GM21737 (cell line): Measurements from ENCODE around the gene CYP26C1.
"Not testable (repeated sequence)": the region's sequence is repeated elsewhere in the genome, so short reads cannot be mapped to it uniquely, and the experiment has no call there.

Experiments
- ATAC-seq: cut with Tn5 transposase; IDR thresholded peaks from one replicate; pipeline ENCODE4 v1.9.1; 2021; ENCODE audit warnings: mild to moderate bottlenecking, moderate library complexity; ENCODE audit not compliant: unreplicated experiment

CYP26C1 gene

DNA sequence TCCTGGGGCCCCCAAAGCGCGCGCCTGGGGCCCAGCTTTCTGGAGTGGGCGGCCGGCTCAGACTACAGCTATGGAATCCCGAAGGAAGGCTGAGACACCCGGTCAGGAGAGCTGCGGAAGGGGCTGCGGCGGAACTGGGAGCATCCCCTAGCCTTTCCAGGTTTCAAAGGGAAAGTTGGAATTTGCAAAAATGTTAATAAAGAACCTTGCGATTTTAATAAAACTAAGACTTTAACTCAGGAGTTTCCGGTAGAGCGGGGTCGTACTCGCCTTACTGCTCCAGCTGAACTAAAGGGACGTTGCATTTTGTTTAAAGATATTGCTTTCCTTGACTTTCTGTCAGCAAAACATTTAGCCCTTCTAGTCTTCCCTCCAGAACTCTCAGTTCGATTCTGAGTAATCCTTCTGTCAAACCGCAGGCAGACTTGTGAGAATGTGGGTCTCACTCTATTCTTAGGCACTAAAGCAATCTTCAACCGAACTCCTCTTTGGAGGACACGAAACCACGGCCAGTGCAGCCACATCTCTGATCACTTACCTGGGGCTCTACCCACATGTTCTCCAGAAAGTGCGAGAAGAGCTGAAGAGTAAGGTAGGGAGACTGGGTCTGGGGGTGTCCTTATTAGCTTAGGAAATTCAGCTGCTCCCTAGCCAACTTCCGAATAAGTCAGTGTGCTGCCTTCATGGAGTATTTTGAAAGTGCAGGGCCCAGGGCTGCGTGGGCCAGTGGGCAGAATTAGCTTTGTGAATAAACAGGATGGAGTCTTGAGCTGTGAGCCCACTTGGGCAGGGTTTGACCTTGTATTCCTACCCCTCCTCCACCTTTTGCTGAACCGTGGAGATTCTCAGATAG is 15.0 kb downstream of the CYP26C1 start:
- no peak for ATAC-seq

GRCh38 chr10:93076871-93077270 is 16.3 kb downstream of the CYP26C1 start:
- ATAC-seq: no peak

DNA sequence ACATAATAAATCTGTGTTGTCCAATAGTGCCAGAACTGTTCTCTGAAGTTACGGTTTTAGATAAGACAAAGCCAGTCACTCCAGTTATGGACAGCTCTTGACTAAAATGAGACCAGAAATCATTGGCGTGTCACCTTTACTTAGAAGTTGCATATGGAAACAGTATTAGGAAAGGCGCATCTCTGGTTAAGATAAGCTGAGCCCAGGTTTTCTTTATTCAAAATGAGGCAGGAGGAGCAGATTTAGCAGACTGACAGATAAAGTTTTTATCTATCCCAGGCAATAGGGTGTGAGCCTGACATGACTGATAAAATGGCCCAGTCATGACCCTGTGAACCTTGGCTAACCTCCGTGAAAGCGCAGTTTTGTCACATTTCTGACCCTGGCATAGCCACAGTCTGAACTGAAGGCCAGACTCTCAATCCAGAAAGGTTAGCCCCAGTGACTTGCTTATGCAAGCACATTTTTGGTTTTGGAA is 17.3 kb downstream of the CYP26C1 start:
- ATAC-seq: no peak

DNA sequence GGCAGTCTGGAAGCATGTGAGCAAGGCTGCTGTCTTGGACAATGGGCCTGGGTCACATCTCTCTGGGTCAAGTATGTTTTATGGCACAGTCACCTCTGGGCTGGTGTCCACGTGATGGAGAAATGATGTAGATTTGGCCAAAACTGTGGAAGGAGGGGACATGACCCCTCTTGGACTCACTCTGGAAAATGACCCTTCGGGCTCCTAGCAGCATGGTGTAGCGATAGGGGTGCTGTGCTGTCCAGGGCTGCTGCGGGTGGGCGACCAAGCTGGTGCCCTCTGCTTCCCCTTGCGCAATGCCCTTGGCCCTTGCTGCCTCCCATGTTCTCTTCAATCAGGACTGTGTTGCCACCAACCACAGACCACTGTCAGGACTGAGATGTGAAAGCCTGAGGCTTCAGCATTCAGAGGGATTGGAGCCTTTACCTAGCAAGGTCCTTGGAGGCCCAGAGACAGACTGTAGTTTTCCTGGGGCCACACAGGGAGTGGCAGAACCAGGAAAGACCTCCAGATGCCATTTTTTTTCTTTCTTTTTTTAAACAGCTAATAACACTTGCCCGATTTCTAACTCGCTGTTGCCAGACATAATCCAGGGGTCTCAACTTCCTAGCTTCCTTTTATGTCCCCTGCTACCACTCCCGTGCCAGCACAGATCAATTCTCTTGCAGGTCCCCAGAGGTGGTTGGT is 19.2 kb downstream of the CYP26C1 start:
- ATAC-seq: no peak

- ATAC-seq: no peak
These were observed 19.9 kb downstream of the CYP26C1 start for GRCh38 chr10:93080350-93081046.

- no peak for ATAC-seq
These were observed 20.7 kb downstream of the CYP26C1 start for GRCh38 chr10:93081318-93081717.

DNA sequence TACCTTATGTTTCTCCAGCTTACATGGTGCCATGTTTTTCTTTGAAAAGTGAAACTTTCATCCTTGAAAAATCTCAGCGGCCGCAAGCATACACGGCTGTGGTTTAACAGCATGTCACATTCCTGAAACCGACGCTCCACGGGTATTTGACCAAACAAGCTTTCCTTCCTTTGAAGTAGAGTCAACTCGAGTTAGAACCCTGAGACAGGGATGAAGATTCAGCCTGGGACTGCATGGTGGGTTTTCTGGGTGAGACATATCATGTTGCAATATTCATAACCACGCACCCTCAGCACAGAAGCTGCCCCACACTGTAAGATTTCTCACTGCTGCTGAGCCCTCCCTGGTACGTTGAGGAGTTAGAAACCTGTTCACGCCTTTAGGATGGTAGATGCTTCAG is 21.2 kb downstream of the CYP26C1 start:
- no peak for ATAC-seq

DNA sequence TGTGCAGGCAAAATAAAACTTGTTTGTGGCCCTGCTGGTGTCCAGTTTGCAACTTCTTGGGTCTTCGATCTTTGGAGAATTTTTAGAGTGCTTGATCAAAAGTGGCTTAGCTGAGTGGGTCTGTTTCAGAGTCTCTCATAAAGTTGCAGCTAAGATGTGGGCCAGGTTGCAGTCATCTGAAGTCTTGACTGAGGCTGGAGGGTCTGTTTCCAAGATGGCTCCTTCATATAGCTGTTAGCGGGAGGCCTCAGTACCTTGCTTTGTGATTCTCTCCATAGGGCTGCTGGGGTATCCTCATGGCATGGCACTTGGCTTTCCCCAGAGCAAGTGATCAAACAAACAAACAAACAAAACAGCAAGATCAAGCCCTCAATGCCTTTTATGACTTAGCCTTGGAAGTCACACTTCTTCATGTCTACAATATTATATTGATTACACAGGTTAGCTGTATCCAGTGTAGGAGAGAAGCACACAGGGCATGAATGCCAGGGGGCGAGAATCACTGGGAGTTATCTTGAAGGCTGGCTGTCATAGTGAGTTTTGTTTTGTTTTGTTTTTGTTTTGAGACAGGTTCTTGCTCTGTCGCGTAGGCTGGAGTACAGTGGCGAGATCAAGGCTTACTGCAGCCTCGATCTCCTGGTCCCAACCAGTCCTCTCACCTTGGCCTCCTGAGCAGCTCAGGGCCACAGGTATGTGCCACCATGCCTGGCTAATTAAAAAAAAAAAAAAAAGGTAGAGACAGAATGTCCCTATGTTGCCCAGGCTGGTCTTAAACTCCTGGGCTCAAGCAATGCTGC is 23.3 kb downstream of the CYP26C1 start:
- ATAC-seq: no peak

DNA sequence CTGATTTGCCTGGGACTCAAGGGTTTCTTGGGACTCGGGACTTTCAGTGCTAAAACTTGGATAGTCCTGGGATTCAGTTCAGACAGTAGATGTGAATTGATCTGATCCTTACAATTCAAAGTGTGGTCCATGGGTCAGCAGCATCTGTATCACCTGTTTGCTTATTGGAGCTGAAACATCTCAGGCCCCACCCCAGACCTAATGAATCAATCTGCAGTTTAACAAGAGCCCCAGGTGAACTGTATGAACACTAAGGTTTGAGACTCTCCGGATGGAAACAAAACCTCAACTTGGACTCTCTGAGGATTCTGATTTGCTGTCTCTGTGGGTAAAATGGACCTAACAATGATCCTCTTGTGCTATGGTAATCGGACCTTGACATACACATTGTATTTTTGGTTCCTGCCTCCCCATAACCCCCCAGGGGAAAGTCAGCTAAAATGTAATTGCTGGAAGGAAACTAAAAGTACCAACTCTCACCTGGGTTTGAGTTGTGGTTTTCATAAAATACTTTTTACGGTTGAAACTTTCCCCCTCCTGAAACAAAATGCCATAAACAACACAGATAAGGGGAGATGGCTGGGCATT is 24.8 kb downstream of the CYP26C1 start:
- no peak for ATAC-seq

DNA sequence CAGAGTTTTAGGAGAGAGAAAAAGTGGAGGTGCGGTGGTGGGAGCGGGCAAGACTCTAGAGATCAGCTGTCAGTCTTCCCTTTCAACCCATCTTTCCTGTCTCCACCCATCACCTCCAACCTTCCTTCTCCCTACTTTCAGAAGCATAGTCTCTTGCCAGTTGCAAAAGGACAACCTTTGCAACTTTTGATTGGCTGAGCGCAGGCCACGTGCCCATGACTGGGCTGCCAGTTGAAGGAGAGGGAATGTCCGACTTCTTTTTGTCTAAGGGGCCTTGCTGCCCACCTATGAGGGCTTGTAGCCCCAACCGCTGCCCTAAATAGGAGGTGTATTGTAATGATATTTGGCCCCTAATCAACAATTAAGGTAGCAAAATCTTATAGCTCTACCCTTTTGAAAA is 25.7 kb downstream of the CYP26C1 start:
- no peak for ATAC-seq

DNA sequence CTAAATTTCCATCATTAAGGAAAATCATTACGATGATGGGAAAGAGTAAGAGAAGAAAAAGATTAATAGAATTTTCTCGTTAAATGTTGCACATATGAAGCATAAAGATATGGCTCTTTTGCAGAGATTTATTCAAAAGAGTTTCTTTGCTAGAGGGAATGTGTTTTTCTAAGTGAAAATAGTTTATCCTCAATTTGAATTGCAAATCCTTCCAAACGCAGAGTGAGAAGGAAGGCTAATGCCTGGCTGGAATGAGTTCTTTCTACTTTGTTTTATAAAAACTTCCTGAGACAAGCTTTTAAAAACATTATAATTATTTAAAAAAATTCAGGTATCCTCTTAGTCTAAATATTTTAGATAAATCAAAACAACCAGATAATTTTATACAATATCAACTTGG is 27.2 kb downstream of the CYP26C1 start:
- no peak for ATAC-seq

DNA sequence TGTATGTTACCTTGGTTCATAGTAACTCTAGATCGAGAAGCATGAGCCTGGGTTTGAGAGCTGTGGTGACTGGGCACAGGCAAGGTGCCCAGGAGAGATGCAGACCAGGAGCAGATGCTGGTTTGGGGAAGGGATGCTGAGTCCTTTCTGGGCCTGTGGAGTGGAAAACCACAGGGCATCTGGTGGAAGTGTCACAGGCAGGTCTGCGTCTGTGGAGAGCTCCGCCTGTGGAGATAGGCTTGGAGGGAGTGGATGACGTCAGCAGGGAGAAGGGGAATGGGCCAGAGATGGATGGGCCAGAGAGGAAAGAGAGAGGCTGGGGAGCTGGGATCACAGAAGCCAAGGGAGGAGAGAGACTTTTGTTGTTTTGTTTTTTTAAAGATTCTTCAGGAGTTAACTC is 27.9 kb downstream of the CYP26C1 start:
- ATAC-seq: no peak

DNA sequence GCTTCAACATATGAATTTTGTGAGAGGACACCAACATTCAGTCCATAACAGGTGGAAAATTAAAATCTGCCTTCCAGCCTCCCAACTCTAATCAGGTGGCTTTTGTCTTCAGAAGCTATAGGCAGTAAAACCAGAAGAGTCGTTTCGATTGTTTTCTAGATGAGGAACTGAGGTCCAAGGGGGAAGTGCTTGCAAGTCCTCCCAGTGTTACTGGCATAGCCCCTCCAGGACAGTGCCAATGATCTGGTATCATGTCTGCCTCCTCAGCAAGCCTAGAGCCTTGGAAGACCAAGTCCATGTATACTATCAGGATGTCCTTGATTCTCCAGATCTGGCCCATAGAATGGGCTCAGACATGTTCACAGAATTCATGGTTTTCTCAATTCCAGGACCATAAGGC is 30.0 kb downstream of the CYP26C1 start:
- no peak for ATAC-seq

DNA sequence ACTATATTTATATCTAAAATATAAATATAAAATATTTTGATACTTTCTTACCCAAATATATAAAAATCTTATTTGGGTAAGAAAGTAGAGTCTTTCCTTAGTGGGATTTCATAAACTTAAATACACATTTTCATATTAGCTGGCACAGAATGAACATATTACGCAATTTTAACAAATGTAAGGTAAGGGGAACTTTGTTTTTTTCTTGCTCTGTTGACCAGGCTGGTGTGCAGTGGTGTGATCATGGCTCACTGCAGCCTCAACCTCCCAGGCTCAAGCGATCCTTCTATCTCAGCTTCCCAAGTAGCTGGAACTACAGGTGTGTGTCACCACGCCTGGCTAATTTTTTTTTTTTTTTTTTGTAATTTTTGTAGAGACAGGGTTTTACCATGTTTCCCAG is 31.4 kb downstream of the CYP26C1 start:
- ATAC-seq: no peak

- no peak for ATAC-seq
These were observed 34.6 kb downstream of the CYP26C1 start for GRCh38 chr10:93095225-93095624.

- no peak for ATAC-seq
These were observed 36.3 kb downstream of the CYP26C1 start for GRCh38 chr10:93096901-93097300.

- no peak for ATAC-seq
These were observed 36.8 kb downstream of the CYP26C1 start for GRCh38 chr10:93097386-93097785.

DNA sequence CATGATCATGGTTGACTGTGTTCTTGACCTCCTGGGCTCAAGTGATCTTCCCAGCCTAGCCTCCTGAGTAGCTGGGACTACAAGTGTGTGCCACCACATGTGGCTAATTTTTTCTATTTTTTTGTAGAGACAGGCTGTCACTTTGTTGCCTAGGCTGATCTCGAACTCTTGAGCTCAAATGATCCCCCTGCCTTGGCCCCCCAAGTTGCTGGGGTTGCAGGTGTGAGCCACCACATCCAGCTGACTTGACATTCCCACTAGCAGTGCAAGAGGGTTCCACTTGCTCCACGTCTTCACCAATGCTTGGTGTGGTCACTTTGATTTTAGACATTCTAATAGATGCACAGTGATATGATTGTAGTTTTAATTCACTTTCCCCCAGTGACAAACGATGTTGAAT is 38.2 kb downstream of the CYP26C1 start:
- ATAC-seq: no peak

DNA sequence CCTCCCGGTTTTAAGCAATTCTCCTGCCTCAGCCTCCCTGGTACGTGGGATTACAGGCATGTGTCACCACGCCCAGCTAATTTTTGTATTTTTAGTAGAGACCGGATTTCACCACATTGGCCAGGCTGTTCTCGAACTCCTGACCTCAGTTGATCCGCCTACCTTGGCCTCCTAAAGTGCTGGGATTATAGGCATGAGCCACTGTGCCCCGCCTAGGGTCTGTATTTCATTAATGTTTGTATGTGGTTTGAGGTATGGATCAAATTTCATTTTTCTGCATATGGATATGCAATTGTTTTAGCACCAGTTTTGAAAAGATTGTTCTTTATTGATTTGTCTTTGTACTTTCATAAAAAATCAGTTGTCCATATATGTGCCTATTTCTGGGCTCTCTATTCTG is 39.1 kb downstream of the CYP26C1 start:
- ATAC-seq: no peak

DNA sequence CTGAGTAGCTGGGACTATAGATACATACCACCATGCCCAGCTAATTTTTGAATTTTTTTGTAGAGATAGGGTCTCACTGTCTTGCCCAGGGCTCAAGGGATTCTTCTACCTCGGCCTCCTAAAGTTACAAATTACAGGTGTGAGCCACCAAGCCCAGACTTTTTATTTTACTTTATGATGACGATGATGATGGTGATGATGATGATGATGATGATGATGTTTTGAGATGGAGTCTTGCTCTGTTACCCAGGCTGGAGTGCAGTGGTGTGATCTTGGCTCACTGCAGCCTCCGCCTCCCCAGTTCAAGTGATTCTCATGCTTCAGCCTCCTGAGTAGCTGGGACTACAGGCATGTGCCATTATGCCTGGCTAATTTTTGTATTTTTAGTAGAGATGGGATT is 40.5 kb downstream of the CYP26C1 start:
- not testable (repeated sequence) for ATAC-seq

- ATAC-seq: no peak
These were observed 43.4 kb downstream of the CYP26C1 start for GRCh38 chr10:93103953-93104352.
